HFFc6 (cell line): ENCODE data around the gene NKX2-1. TPM values are rescaled to one million over a fixed set of nuclear protein-coding genes. Genes with fewer than 3 reads are reported as not detected.

ENCODE experiments used
- DNase-seq: peaks from one replicate; pipeline ENCODE4 v3.0.0-alpha.2; 2018
- H3K27ac Mint-ChIP-seq: 2 replicates; pipeline ENCODE4 v1.8.0; 2020; ENCODE audit warnings: mild to moderate bottlenecking, mixed read lengths
- H3K27me3 Mint-ChIP-seq: 2 replicates; pipeline ENCODE4 v1.8.0; 2021; ENCODE audit warnings: mild to moderate bottlenecking, moderate library complexity, mixed read lengths; ENCODE audit not compliant: insufficient read depth
- H3K36me3 Mint-ChIP-seq: 2 replicates; pipeline ENCODE4 v1.8.0; 2021; ENCODE audit warnings: low read depth, mixed read lengths
- H3K4me1 Mint-ChIP-seq: 2 replicates; pipeline ENCODE4 v1.8.0; 2020; ENCODE audit warnings: low read depth, mixed read lengths
- H3K4me3 Mint-ChIP-seq: 2 replicates; pipeline ENCODE4 v1.8.0; 2020; ENCODE audit warnings: mild to moderate bottlenecking, moderate library complexity, mixed read lengths
- H3K9me3 Mint-ChIP-seq: 2 replicates; pipeline ENCODE4 v1.8.0; 2020; ENCODE audit warnings: mild to moderate bottlenecking, mixed read lengths
- total RNA-seq, 6 experiments: library from RNA; stranded (reverse); fragmentation: NEBNext Ultra II Directional; extraction: Animal tissue kit (Norgen Biotek cat#: 25700); gene quantifications; 2 replicates in 1 of 6; 3 replicates in 5 of 6; pipeline ENCODE4 v1.2.3, GENCODE V29; 2021
- TF ChIP-seq, protein P1 (sequence below): fragments of 200-600 bp; sonication (generic); IDR thresholded peaks from 2 replicates; pipeline ENCODE4 v1.5.0; 2021; ENCODE audit warnings: antibody characterized with exemption, mild to moderate bottlenecking

Gene NKX2-1
- total RNA-seq, 6 experiments from 2014 or later: not detected

- TF ChIP-seq, protein P1, sequence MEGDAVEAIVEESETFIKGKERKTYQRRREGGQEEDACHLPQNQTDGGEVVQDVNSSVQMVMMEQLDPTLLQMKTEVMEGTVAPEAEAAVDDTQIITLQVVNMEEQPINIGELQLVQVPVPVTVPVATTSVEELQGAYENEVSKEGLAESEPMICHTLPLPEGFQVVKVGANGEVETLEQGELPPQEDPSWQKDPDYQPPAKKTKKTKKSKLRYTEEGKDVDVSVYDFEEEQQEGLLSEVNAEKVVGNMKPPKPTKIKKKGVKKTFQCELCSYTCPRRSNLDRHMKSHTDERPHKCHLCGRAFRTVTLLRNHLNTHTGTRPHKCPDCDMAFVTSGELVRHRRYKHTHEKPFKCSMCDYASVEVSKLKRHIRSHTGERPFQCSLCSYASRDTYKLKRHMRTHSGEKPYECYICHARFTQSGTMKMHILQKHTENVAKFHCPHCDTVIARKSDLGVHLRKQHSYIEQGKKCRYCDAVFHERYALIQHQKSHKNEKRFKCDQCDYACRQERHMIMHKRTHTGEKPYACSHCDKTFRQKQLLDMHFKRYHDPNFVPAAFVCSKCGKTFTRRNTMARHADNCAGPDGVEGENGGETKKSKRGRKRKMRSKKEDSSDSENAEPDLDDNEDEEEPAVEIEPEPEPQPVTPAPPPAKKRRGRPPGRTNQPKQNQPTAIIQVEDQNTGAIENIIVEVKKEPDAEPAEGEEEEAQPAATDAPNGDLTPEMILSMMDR: no peak
- H3K4me1 Mint-ChIP-seq: peaks cover 5% of the 10 kb centered on the region; the same call in 1 of the 2 replicates
- H3K9me3 Mint-ChIP-seq: no peaks in the 10 kb centered on the region
- H3K27ac Mint-ChIP-seq: no peak overlapping the region
- DNase-seq: no peak
- H3K36me3 Mint-ChIP-seq: no peaks in the 10 kb centered on the region; the same call in 1 of the 2 replicates
- H3K4me3 Mint-ChIP-seq: no peak overlapping the region
- peaks cover 69% of the 10 kb centered on the region for H3K27me3 Mint-ChIP-seq
Observed at GRCh38 chr14:36522972-36523715, 3.1 kb upstream of the NKX2-1 start.

DNA sequence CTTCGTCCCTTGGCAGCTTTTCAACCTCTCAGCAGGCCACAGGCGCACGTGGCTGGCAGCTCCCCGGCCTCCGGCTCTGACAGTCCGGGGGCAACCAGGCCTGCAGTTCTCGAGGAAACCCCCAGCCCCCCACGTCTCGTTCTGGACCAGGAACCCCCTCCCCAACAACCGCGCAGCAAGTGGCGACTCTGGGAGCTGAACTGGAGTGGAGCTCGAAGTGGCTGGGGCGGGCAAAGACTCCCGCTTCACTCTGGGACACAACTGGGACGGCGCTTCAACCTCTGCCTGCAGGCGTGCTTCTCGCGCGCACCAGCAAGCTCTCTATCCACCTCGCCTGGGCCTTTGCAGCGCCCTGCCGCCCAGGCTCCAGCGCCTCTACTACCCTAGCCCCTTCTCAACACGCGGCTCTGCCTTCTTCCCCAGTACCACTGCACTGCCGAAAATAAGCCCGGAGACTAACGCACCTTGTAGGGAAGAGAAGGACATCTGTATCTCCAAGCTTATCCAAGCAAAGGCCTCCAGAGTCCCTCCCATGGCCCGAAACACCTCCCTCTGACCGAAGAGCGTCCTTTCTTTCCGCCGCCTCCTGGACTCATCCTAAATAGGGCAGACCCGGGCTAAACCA, 2.4 kb upstream of the NKX2-1 start:
- Mint-ChIP-seq H3K27ac (no peak overlapping the region), H3K9me3 (no peaks in the 10 kb centered on the region), H3K27me3 (peaks cover 67% of the 10 kb centered on the region), H3K4me3 (no peak overlapping the region), H3K4me1 (peaks cover 5% of the 10 kb centered on the region; the same call in 1 of the 2 replicates), H3K36me3 (no peaks in the 10 kb centered on the region; the same call in 1 of the 2 replicates)
- TF ChIP-seq, protein P1: no peak
- DNase-seq: no peak

- TF ChIP-seq, protein P1: no peak
- no peak overlapping the region for H3K27ac Mint-ChIP-seq
- H3K9me3 Mint-ChIP-seq: no peaks in the 10 kb centered on the region
- no peaks in the 10 kb centered on the region; the same call in 1 of the 2 replicates for H3K36me3 Mint-ChIP-seq
- peaks cover 64% of the 10 kb centered on the region for H3K27me3 Mint-ChIP-seq
- DNase-seq: no peak
- no peak overlapping the region; the same call in 1 of the 2 replicates for H3K4me3 Mint-ChIP-seq
- H3K4me1 Mint-ChIP-seq: peaks cover 5% of the 10 kb centered on the region; the same call in 1 of the 2 replicates
Observed at GRCh38 chr14:36521598-36522345, 1.7 kb upstream of the NKX2-1 start.

DNA sequence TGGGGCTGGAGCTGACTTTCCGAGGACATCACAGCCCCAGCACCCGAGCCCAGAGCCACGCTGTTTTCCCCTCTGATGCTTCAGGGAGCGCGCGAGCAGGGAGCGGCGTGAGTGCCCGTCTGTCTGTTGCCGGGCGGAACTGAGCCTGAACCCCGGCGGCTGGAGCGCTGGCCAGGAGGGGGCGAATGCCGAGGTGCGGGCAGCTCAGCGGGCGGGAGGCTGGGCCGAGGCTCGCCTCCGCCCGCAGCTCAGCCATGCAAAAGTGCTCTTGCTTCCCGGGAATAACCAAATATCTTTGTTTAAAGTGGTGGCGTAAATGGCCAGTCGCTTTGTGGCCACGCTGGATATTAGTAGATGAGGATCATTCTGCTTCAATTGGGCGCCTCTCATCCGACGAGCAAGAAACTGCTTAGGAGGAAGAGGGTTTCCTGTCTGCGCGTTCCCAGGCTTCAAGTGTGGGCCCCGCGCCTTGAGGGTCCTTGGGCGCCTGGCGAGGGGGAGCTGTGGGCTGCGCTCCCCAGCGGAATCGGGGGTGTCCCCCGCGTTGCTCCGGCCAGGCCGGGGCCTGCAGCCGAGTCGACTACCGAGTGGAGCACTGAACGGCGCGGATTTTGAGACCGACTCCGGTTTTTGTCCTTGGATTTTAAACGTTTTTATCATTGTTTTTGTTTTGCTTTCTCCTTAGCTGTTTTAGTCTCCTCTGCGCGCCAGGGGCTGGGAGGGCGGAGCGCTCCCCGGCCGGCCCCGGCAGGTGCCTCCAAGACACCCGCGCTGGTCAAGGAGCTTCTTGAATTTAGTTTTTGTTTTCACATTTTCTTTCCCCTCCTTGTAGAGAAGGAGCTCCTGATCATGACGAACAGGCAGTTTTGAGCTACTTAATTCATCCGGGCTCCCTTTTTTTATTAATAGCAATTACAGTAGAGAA, 831 bp upstream of the NKX2-1 start:
- Mint-ChIP-seq H3K4me1 (peaks cover 5% of the 10 kb centered on the region; the same call in 1 of the 2 replicates), H3K4me3 (peak overlapping the region; percentile 43; the same call in 1 of the 2 replicates), H3K9me3 (no peaks in the 10 kb centered on the region), H3K27ac (no peak overlapping the region), H3K27me3 (peaks cover 63% of the 10 kb centered on the region), H3K36me3 (no peaks in the 10 kb centered on the region; the same call in 1 of the 2 replicates)
- peak; percentile 5 for DNase-seq
- TF ChIP-seq, protein P1: peak; percentile 55
